ENCODE data around the gene BTBD16. TPM values are rescaled to one million over a fixed set of nuclear protein-coding genes. Genes with fewer than 3 reads are reported as not detected.

Gene BTBD16
- total RNA-seq, 1 experiment from 2014 or later: not detected

GRCh38 chr10:122363722-122364463 is 92.8 kb downstream of the BTBD16 start:
- H3K4me1 ChIP-seq (ENCODE audit: insufficient read depth, low read length): no peaks in the 10 kb centered on the region
- no peak overlapping the region for H3K4me2 ChIP-seq (ENCODE audit: insufficient read depth, insufficient read length, low read length)
- H3K9ac ChIP-seq (ENCODE audit: extremely low read depth, insufficient read length, low read length): no peak overlapping the region
- H3K79me1 ChIP-seq (ENCODE audit: insufficient read depth, low read depth, low read length, poor library complexity, severe bottlenecking): no peaks in the 10 kb centered on the region
- no peak overlapping the region for H3K18ac ChIP-seq (ENCODE audit: insufficient read length, low read depth, low read length)
- H4K5ac ChIP-seq (ENCODE audit: insufficient read length, low read depth, low read length): no peak overlapping the region
- H2BK12ac ChIP-seq (ENCODE audit: insufficient read length, low read depth, low read length): no peak overlapping the region
- Mint-ChIP-seq H3K4me3 (no peak overlapping the region), H3K27me3 (ENCODE audit: low read depth) (peaks cover 5% of the 10 kb centered on the region), H3K27ac (peak overlapping the region in 1 of 3 experiments; percentile 31; a peak in 1 of 7 replicates), H3K4me1 (peaks cover 21% of the 10 kb centered on the region in 2 experiments), H3K9me3 (peaks cover 8 to 14% of the 10 kb centered on the region in 2 experiments), H3K36me3 (ENCODE audit: insufficient read depth in 1 of 3, low read depth in 3 of 3) (peaks cover 0 to 14% (median 3%) of the 10 kb centered on the region in 3 experiments; a peak in 3 of 7 replicates)
- no peak for TF ChIP-seq CTCF (conservative IDR thresholded peaks at IDR 0.05)
- WGBS (ENCODE audit: extremely low coverage, insufficient read length, low lambda C conversion rate): no CpG with 5 or more reads among the region's 6 CpGs
- H4K20me1 ChIP-seq (ENCODE audit: control insufficient read depth, insufficient read depth, insufficient read length): no peaks in the 10 kb centered on the region
- H3K9me3 ChIP-seq (ENCODE audit: control insufficient read depth, low read depth, low read length): no peaks in the 10 kb centered on the region
- no peak overlapping the region for H4K91ac ChIP-seq (ENCODE audit: insufficient read length, low read depth, low read length)
- H2BK120ac ChIP-seq (ENCODE audit: low read depth, low read length, poor library complexity, severe bottlenecking): no peak overlapping the region
- H2AK5ac ChIP-seq (ENCODE audit: insufficient read length, low read length): no peak overlapping the region
- H3K4ac ChIP-seq (ENCODE audit: low read depth, low read length): no peak overlapping the region
- no peak overlapping the region for H2BK20ac ChIP-seq (ENCODE audit: low read depth, low read length, poor library complexity, severe bottlenecking)
- H2AFZ ChIP-seq (ENCODE audit: low read length): no peak overlapping the region
- H3K27me3 ChIP-seq (ENCODE audit: insufficient read depth, low read length): no peaks in the 10 kb centered on the region
- no peak for DNase-seq
- H2BK15ac ChIP-seq (ENCODE audit: low read depth, low read length): no peak overlapping the region
- H3T11ph ChIP-seq (ENCODE audit: low read length): no peak overlapping the region
- no peak overlapping the region for H3K56ac ChIP-seq (ENCODE audit: insufficient read length, low read depth, low read length)
- no peak overlapping the region for H3K27ac ChIP-seq (ENCODE audit: insufficient read length, low read depth, low read length)
- H3K23me2 ChIP-seq (ENCODE audit: insufficient read length, low read depth, low read length, poor library complexity, severe bottlenecking): no peaks in the 10 kb centered on the region
- no peak overlapping the region for H2BK5ac ChIP-seq (ENCODE audit: insufficient read length, low read length)
- H3K14ac ChIP-seq (ENCODE audit: insufficient read depth, low read length): no peak overlapping the region
- no peaks in the 10 kb centered on the region for H3K79me2 ChIP-seq (ENCODE audit: insufficient read depth, low read length)
- H4K8ac ChIP-seq (replicated peaks; ENCODE audit: insufficient read length, low read depth, low read length): no peak overlapping the region
- no peak overlapping the region for H3K23ac ChIP-seq (ENCODE audit: insufficient read length, low read depth, low read length)
